Measurements from ENCODE around the gene CADM1. TPM values are rescaled to one million over a fixed set of nuclear protein-coding genes. Genes with fewer than 3 reads are reported as not detected.

CADM1 gene
- total RNA-seq, 1 donor, result 0.45 TPM

- TF ChIP-seq, protein P1, sequence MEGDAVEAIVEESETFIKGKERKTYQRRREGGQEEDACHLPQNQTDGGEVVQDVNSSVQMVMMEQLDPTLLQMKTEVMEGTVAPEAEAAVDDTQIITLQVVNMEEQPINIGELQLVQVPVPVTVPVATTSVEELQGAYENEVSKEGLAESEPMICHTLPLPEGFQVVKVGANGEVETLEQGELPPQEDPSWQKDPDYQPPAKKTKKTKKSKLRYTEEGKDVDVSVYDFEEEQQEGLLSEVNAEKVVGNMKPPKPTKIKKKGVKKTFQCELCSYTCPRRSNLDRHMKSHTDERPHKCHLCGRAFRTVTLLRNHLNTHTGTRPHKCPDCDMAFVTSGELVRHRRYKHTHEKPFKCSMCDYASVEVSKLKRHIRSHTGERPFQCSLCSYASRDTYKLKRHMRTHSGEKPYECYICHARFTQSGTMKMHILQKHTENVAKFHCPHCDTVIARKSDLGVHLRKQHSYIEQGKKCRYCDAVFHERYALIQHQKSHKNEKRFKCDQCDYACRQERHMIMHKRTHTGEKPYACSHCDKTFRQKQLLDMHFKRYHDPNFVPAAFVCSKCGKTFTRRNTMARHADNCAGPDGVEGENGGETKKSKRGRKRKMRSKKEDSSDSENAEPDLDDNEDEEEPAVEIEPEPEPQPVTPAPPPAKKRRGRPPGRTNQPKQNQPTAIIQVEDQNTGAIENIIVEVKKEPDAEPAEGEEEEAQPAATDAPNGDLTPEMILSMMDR (IDR thresholded peaks at IDR 0.05; ENCODE audit: insufficient read depth, low read length), result no peak
- no peak overlapping the region for H3K4me3 ChIP-seq (ENCODE audit: low read depth, low read length)
- DNase-seq (ENCODE audit: low read depth), result no peak
Measured at GRCh38 chr11:115368616-115369015, 135.6 kb downstream of the CADM1 start.

- TF ChIP-seq, protein P1 (IDR thresholded peaks at IDR 0.05; ENCODE audit: insufficient read depth, low read length), result no peak
- no peak overlapping the region for H3K4me3 ChIP-seq (ENCODE audit: low read depth, low read length)
- no peak for DNase-seq (ENCODE audit: low read depth)
Measured at GRCh38 chr11:115366826-115367225, 137.4 kb downstream of the CADM1 start.

DNA sequence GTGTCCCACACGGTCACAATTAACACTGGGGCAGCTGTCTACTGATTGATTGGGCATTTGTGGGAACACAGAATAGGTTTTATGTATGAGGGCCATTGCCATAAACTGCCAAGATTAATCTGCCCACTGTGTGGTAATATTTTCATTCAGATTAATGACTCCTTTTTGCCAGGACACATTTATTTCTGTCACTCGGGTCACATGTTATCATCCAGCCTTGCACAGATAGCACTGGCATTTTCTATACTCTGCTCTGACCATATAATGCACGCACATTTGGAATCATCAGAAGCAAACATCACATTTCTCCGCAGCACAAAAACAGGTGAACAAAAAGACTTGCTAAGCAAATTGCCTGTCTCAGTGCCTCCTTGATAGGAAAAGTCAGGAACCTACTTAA, 138.3 kb downstream of the CADM1 start:
- H3K4me3 ChIP-seq (ENCODE audit: low read depth, low read length), result no peak overlapping the region
- TF ChIP-seq, protein P1 (IDR thresholded peaks at IDR 0.05; ENCODE audit: insufficient read depth, low read length), result no peak
- no peak for DNase-seq (ENCODE audit: low read depth)

DNA sequence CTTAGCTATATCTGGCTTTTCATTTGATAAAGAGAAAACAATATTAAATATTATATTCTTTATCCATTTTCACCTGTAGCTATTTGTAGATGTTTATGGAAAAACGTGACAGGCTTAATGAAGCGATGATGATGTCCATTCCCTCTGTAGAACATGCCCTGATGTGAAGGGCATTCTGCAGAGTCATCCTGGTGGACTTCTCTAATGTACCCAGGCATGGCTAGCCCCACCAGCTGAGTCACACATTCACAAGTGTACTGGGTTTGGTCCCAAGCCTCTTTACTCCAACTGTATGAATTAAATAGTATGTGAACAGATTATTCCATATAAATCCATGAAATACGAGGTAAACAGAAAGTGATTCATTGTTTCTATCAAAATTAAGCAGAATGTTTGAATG, 139.3 kb downstream of the CADM1 start:
- no peak for DNase-seq (ENCODE audit: low read depth)
- TF ChIP-seq, protein P1 (IDR thresholded peaks at IDR 0.05; ENCODE audit: insufficient read depth, low read length), result no peak

GRCh38 chr11:115363921-115364320, 140.3 kb downstream of the CADM1 start:
- TF ChIP-seq, protein P1 (IDR thresholded peaks at IDR 0.05; ENCODE audit: insufficient read depth, low read length), result no peak
- DNase-seq (ENCODE audit: low read depth), result no peak
- H3K4me3 ChIP-seq (ENCODE audit: low read depth, low read length), result no peak overlapping the region

More for the DNA sequence above, 139.3 kb downstream of the CADM1 start:
- no peak overlapping the region for H3K4me3 ChIP-seq (ENCODE audit: low read depth, low read length)

DNA sequence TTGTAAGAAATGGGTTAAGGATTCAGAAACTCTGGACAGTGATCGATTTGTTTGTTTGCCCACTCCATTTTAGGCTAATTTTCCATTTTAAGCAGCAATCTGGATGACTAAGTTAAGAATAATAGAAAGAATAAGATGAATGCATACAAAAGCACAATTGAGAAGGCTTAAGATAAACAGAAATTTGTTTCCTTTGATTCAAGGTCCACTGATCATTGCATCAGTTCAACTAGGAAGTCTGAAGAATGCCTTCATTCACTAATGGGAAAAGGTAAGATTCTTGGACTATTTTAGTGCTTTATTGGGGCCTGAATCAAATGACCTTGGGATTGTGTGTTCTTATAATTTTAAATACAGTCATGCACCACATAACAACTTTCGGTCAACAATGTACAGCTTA, 140.8 kb downstream of the CADM1 start:
- no peak overlapping the region for H3K4me3 ChIP-seq (ENCODE audit: low read depth, low read length)
- TF ChIP-seq, protein P1 (IDR thresholded peaks at IDR 0.05; ENCODE audit: insufficient read depth, low read length), result no peak

DNA sequence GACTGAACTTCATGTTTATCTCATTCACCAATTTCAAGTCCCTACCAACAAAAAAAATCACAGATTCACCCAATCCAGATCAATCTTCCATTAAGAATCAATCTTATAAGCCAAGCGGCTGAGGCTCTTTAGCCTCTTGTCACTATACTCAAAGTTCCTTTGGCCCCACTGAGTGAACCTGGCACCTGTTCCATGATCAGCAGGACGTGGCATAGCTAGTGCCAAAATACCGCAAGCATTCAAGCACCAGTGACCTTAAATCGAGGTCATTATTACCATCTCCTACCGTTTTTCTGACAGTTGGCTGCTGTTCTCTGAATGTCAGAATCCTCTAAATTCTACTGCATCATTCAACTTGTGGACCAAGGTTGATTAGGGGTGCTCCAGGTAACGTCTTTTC, 141.2 kb downstream of the CADM1 start:
- TF ChIP-seq, protein P1 (IDR thresholded peaks at IDR 0.05; ENCODE audit: insufficient read depth, low read length), result no peak
- no peak overlapping the region for H3K4me3 ChIP-seq (ENCODE audit: low read depth, low read length)
- no peak for DNase-seq (ENCODE audit: low read depth)

More for the DNA sequence above, 140.8 kb downstream of the CADM1 start:
- DNase-seq (ENCODE audit: low read depth), result no peak

Data from fibroblast of the aortic adventitia (primary cell).